GM12874 (cell line): ENCODE measurements around the gene DOHH.

Source experiments
- TF ChIP-seq, protein P1 (sequence below): IDR thresholded peaks from 2 replicates; pipeline ENCODE4 v1.5.1; 2011; ENCODE audit warnings: low read depth, mild to moderate bottlenecking, control low read depth, low read length, moderate library complexity; ENCODE audit not compliant: insufficient read depth

Gene DOHH

DNA sequence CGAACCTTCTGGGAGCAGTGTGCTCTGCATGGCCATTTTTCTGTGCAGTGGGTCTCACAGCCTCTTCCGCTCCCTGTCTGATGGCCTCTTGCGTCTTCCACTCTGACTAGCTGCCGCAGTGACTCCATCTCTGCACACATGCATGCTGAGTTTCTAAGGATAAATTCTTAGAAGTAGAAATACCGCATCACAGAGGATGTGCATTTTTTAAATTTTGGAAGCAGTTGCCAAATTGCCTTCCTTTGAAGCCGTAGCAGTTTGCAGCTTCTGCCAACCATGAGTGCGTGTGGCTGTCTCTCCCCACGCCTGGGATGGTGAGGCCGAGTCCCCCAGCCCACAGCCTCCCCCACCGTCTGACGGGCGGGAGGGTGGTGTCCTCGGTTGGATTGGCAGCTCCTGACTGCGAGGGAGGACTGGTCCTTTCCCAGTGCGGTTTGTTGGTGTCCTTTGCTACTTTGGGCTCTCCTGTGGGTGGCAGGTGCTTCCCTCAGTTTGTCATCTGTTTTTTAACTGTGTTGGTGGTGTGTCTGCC lies 15.5 kb upstream of the DOHH start:
- TF ChIP-seq, protein P1, sequence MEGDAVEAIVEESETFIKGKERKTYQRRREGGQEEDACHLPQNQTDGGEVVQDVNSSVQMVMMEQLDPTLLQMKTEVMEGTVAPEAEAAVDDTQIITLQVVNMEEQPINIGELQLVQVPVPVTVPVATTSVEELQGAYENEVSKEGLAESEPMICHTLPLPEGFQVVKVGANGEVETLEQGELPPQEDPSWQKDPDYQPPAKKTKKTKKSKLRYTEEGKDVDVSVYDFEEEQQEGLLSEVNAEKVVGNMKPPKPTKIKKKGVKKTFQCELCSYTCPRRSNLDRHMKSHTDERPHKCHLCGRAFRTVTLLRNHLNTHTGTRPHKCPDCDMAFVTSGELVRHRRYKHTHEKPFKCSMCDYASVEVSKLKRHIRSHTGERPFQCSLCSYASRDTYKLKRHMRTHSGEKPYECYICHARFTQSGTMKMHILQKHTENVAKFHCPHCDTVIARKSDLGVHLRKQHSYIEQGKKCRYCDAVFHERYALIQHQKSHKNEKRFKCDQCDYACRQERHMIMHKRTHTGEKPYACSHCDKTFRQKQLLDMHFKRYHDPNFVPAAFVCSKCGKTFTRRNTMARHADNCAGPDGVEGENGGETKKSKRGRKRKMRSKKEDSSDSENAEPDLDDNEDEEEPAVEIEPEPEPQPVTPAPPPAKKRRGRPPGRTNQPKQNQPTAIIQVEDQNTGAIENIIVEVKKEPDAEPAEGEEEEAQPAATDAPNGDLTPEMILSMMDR, result no peak

DNA sequence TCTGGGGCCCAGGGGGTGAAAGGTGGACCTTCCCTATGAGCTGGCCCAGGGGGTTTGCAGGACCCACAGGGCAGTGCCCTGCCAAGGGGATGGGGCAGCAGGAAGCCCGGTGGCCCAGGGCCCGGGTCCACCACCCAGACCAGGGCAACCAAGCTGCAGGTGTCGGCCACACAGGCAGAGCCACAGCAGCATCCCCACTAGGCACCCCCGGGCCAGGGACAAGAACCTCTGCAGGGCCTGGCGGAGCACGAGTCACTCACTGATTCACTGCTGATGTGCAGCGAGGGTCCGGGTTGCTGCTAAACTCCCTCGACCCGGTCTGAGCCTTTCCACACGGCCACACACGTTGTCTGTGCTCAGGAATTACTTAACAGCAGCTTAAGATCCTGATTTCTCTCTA lies 14.5 kb upstream of the DOHH start:
- TF ChIP-seq, protein P1, result no peak

DNA sequence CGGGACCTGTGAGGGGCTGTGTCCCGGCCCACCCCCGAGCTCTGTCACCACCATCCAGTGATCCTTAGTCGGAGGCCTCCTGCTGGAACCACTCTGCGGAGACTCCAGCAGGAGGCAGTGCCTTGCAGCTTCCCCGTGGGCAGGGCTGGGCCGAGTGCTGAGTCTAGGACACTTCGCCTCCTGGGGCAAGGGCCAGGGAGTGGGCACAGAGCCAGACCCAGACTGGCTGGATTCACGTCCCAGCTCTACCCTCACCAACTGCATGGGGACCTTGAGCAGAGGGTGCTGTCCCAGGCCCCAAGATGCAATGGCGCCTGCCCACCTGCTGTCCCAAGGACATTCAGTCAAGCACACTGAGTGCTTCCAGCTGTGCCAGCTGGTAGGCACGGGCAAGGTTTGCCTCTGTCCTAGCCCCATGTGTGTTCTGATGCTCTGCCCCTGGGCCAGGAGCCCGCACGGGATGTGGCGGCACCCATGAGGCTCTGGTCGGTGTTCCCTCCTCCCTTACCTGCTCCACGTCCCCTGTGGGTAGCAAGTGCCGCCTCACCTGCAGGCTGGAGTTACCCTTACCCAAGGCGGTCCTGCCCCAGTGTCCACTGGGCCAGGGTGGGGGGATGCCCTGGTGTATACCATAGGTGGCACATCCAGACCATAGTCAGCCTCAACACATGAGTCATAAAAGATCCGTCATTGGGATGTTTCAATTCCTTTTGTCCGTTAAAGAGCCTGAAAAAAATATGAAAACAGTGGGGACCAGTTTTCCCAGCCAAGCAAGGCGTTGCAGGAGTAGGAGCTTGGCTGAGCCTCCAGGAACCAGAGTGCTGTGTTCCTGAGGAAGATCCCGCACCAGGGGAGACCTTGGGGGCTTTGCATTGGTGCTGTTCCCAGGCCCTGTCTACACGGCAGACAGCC lies 13.0 kb upstream of the DOHH start:
- TF ChIP-seq, protein P1, result no peak

DNA sequence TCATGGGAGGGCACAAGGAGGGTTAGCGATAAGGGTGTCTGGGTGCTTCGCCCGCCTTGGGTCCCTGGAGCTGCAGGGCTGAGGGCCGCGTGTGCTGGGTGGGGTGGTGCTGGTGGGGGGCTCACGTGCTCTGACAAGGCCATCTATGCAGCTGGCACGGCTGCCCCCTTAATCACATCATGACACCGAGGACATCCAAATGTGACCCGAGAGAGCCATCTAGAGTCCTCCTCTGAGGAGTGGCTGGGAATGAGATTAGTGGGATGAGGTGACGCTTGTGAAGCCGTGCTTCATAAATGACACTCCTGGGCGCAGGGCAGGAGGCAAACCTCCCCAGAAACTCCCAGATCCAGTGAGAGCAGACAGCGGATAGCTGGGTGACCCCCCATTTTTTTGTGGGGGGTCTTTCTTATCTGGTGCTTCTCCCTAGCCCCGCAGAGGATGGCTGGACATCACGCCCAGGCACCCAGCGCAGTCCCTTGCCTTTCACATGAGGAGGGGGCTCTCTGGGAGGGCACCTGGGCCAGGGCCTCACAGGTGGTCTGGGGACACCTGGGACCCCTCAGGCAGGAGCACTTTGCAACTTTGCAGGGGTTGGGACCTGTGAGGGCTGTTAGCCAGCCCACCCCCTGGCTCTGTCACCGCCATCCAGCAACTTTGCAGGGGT lies 12.2 kb upstream of the DOHH start:
- TF ChIP-seq, protein P1, result no peak

DNA sequence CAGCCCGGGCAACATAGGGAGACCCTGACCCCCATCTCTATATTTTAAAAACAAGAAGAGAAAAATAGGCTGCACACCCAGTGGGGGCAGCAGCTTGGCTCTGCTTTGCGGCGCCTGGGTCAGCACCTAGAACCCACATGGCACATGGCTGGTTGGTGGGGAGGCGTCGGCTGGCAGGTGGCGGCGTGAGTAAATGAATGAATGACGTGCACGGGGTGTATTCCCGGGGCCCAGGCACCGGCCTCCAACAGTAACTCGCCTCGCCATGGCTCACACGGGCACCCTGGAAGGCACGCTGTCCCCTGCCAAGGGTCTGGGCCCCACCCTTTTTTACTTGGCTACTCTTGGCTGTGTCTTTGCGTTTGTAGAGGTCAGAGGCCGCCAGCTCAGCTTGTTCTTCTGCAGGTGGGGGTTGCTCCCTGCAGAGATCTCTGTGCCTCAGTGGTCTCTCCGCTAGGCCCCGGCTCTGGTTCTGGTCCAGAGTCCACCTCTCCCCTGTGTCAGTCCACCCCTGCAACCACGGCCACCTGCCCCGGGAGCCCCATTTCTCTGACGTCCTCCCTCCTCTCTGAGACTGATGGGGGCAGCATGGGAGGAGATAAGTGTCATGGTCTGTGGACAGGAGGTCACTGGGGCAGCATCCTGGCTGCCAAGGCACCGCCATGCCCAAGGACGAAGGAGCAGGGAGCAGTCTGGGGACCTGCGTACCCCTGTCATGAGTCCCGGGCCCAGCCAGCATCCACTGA lies 11.2 kb upstream of the DOHH start:
- TF ChIP-seq, protein P1, result no peak

DNA sequence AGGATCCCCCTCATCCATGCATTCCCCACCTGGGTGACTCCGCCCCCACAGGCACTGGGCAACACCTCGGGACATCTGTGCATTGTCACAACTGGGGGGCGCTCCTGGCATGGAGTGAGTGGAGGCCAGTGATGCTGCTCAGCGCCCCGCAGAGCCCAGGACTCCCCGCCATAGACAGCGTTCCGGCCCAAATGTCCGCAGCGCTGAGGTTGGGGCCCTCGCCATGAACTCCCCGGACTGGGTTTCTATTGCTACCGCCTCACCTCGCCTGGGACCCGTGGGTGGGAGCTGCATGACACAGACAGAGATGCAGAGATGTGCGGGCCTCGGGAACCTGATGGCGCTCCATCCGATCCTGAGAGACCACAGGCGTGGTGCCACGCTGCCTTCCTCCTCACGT lies 10.3 kb upstream of the DOHH start:
- TF ChIP-seq, protein P1, result no peak

DNA sequence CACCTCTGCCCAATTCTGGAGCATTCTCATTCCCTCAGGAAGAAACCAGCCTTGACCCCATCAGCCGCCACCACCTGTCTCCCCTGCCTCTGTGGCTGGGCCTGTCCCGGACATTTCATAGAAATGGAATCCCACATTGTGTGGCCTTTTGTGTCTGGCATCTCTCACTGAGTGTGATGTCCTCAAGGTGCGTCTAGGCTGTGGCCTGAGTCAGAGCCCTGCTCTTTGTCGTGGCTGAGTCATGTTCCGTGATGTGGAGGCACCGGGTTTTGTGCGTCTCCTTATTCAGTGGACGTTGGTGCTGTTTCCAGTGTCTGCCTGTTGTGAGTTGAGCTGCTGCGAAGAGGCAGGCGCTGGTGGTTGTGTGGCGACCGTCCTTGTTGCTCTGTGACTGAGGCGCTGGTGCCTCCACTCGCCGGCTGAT lies 9.1 kb upstream of the DOHH start:
- TF ChIP-seq, protein P1, result no peak
